ENCODE measurements around the gene NRGN. TPM values are rescaled to one million over a fixed set of nuclear protein-coding genes. Genes with fewer than 3 reads are reported as not detected.

Gene NRGN
- 2.7 to 2.9 TPM (median 2.7 TPM) in 3 replicates for total RNA-seq

DNA sequence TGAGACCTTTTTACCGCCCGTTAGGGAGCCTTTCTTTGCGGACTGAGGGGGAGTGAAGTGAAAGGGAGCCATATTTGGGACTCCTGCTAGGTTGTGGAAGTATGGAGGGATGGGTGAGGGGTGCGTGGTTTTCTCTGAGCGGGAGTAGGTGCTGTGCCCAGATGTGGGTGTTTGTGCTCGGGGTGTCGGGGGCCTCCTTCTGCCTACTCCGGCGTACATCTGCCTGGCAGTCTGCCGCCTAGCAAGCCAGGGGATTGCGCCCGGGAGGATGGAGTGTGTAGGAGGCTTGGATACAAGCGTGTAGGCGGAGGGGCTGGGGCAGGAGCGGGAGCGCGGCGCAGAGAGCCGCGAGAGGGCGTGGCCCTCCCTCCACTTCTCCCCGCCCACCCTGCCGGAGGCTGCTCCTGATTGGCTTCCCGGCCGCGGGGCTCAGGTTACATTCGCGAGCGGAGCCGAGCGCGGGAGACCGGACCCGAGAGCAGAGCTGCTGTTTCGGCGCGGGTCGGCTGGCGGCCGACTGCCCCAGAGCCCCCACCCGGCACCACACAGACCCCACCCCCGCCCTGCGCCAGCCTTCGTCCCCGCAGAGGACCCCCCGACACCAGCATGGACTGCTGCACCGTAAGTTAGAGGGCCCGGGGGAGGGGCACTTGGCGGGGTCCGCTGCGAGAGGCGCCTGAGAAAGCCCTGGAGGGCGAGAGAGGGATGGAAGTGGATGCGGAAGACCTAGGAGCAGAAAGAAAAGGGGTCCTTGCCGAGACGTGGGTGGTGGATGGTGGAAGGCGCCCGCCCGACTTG lies at the start of gene NRGN:
Gene NRGN, plus strand, starts transcription at position 464 of the 798 bp plus-strand sequence. Its CDS starts 143 bp downstream, at position 607.
- peak; percentile 92 to 96 for DNase-seq (ENCODE audit: low spot score in 2 of 2, unreplicated experiment in 2 of 2)
- Mint-ChIP-seq H3K4me1 (peaks cover 8% of the 10 kb centered on the region), H3K4me3 (peak within 1 kb of the TSS; percentile 67), H3K27ac (no peak within 1 kb of the TSS), H3K9me3 (no peaks in the 10 kb centered on the region), H3K36me3 (no peaks in the 10 kb centered on the region), H3K27me3 (ENCODE audit: low read depth) (peaks cover 98% of the 10 kb centered on the region)
- TF ChIP-seq, protein P1, sequence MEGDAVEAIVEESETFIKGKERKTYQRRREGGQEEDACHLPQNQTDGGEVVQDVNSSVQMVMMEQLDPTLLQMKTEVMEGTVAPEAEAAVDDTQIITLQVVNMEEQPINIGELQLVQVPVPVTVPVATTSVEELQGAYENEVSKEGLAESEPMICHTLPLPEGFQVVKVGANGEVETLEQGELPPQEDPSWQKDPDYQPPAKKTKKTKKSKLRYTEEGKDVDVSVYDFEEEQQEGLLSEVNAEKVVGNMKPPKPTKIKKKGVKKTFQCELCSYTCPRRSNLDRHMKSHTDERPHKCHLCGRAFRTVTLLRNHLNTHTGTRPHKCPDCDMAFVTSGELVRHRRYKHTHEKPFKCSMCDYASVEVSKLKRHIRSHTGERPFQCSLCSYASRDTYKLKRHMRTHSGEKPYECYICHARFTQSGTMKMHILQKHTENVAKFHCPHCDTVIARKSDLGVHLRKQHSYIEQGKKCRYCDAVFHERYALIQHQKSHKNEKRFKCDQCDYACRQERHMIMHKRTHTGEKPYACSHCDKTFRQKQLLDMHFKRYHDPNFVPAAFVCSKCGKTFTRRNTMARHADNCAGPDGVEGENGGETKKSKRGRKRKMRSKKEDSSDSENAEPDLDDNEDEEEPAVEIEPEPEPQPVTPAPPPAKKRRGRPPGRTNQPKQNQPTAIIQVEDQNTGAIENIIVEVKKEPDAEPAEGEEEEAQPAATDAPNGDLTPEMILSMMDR (IDR thresholded peaks at IDR 0.05; ENCODE audit: unreplicated experiment) = no peak

DNA sequence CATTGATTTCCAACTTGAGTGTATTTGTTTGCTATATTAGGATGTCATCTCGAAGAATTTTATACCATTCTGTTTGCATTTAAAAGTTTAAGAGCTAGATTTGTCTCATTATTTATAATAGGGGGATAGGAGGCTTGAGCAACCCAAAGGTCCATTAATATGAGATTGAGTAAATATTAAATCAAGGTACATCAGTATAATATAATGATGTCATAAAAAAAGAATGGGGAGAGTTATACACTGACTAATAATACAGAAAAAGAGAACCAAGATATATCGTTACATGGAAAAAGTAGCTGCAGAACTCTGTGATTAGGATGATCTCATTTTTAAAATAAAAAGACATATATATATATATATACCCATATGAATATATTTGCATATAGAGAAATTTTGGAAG lies 46.6 kb upstream of the NRGN start:
- Mint-ChIP-seq H3K36me3 (no peaks in the 10 kb centered on the region), H3K4me1 (no peaks in the 10 kb centered on the region)

DNA sequence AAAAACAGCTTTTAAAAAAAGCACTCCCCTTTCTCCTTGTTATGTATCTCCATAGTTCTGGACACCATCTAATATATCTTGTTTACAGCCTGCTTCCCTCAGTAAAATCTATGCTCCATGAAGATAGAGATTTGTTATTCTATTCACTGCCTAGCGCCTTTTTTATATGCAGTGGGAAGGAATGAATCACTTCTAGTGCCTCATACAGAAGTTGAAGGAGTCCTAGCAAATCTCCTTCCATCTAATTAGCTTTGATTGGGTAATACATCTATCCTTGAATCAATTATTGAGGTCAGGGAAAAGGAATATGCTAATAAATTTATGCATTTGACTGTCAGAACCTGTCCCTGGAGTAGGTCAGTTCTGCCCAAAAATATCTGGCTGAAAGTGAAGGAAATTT lies 40.2 kb upstream of the NRGN start:
- Mint-ChIP-seq H3K4me1 (no peaks in the 10 kb centered on the region), H3K27me3 (ENCODE audit: low read depth) (peaks cover 33% of the 10 kb centered on the region), H3K9me3 (peaks cover 8% of the 10 kb centered on the region), H3K27ac (no peak overlapping the region), H3K4me3 (no peak overlapping the region), H3K36me3 (no peaks in the 10 kb centered on the region)
- DNase-seq (ENCODE audit: low spot score in 2 of 2, unreplicated experiment in 2 of 2) = no peak
- TF ChIP-seq, protein P1 (IDR thresholded peaks at IDR 0.05; ENCODE audit: unreplicated experiment) = no peak

More for the DNA sequence above, 46.6 kb upstream of the NRGN start:
- TF ChIP-seq, protein P1 (IDR thresholded peaks at IDR 0.05; ENCODE audit: unreplicated experiment) = no peak
- Mint-ChIP-seq H3K27me3 (ENCODE audit: low read depth) (peaks cover 4% of the 10 kb centered on the region), H3K27ac (no peak overlapping the region), H3K4me3 (no peak overlapping the region), H3K9me3 (peaks cover 9% of the 10 kb centered on the region)
- DNase-seq (ENCODE audit: low spot score in 2 of 2, unreplicated experiment in 2 of 2) = no peak

DNA sequence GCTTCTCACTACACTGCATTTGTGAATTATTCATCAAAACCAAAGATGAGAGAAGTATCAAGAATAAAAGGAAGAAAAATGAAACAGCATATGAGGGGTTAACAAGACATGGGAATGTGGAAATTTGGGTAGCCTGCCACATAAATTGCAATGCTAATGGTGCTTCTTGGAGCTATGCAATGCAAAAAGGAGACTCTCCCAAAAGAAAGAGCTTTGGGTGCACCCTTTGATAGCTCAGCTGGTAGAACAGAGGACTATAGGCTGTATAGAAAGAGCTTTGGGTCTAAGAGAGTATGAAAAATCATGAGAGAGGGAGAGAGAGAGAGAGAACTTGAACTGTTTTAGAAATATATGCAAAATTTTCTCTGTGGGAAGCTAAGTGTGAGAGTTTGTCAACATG lies 39.7 kb upstream of the NRGN start:
- no peaks in the 10 kb centered on the region for H3K36me3 Mint-ChIP-seq
- TF ChIP-seq, protein P1 (IDR thresholded peaks at IDR 0.05; ENCODE audit: unreplicated experiment) = no peak
- peaks cover 33% of the 10 kb centered on the region for H3K27me3 Mint-ChIP-seq (ENCODE audit: low read depth)

DNA sequence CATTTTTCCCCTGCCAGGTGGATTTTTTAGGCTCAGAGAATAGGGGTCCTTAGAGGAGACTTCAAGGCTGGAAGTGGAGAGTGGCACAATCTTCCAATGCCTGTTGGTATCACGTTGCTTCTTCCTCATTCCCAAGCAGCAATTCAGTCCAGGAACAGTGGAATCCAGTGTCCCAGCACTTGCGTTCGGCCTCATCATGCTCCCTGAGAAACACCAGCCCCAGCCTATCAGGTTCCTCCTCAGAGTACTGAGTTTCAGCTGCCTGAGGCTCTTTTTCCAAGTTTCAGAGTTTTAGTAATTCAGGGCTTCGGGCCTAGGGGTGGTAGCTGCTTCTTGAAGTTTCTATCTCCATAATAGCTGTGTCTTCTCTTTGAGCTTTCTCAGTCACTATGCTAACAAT lies 31.9 kb upstream of the NRGN start:
- peaks cover 3% of the 10 kb centered on the region for H3K36me3 Mint-ChIP-seq
- H3K9me3 Mint-ChIP-seq = peaks cover 8% of the 10 kb centered on the region
- H3K27me3 Mint-ChIP-seq (ENCODE audit: low read depth) = peaks cover 29% of the 10 kb centered on the region
- no peak for DNase-seq (ENCODE audit: low spot score in 2 of 2, unreplicated experiment in 2 of 2)
- no peak overlapping the region for H3K4me3 Mint-ChIP-seq
- no peaks in the 10 kb centered on the region for H3K4me1 Mint-ChIP-seq
- TF ChIP-seq, protein P1 (IDR thresholded peaks at IDR 0.05; ENCODE audit: unreplicated experiment) = no peak
- no peak overlapping the region for H3K27ac Mint-ChIP-seq

More for the DNA sequence above, 39.7 kb upstream of the NRGN start:
- Mint-ChIP-seq H3K9me3 (peaks cover 8% of the 10 kb centered on the region), H3K27ac (no peak overlapping the region), H3K4me1 (no peaks in the 10 kb centered on the region), H3K4me3 (no peak overlapping the region)
- DNase-seq (ENCODE audit: low spot score in 2 of 2, unreplicated experiment in 2 of 2) = no peak

Measured in mesothelial cell of epicardium (in vitro differentiated cells).